Activated T-helper 1 cell treated with anti-CD3 and anti-CD28 coated beads, Interleukin-12 subunit alpha, Interleukin-12 subunit beta, Interleukin-2, Interleukin-4 antibody, amounts not matched to agents 30 ng/mL and 10 ng/mL and 1 ng/mL, durations not matched to agents 14 hours and 24 hours and 36 hours (primary cell): Measurements from ENCODE around the gene KYNU. TPM values are rescaled to one million over a fixed set of nuclear protein-coding genes. Genes with fewer than 3 reads are reported as not detected.

Experiments used
- DNase-seq: peaks from one replicate; pipeline ENCODE4 v3.0.0; 2021; ENCODE audit warnings: low spot score
- H3K27ac Mint-ChIP-seq: one replicate; pipeline ENCODE4 v1.8.0; 2021; ENCODE audit warnings: mild to moderate bottlenecking, mixed read lengths
- H3K27me3 Mint-ChIP-seq: one replicate; pipeline ENCODE4 v1.8.0; 2022; ENCODE audit warnings: mild to moderate bottlenecking, moderate library complexity, mixed read lengths; ENCODE audit not compliant: insufficient read depth
- H3K36me3 Mint-ChIP-seq: one replicate; pipeline ENCODE4 v1.8.0; 2021; ENCODE audit warnings: low read depth, mixed read lengths
- H3K4me1 Mint-ChIP-seq: one replicate; pipeline ENCODE4 v1.8.0; 2021; ENCODE audit warnings: low read depth, mixed read lengths
- H3K4me3 Mint-ChIP-seq: one replicate; pipeline ENCODE4 v1.8.0; 2021; ENCODE audit warnings: mild to moderate bottlenecking, moderate library complexity, mixed read lengths
- H3K9me3 Mint-ChIP-seq: one replicate; pipeline ENCODE4 v1.8.0; 2021; ENCODE audit warnings: mixed read lengths
- intact Hi-C: fragments of 100-400 bp; cut with micrococcal nuclease; formaldehyde crosslinking; loops from one replicate; pipeline ENCODE4 v1.15.1; 2024
- total RNA-seq: library from RNA; stranded (reverse); gene quantifications from 2 replicates; pipeline ENCODE4 v1.2.3, GENCODE V29; 2022

Gene KYNU
- total RNA-seq, 1 donor from 2014 or later: not detected

- Mint-ChIP-seq H3K9me3 (no peaks in the 10 kb centered on the region), H3K36me3 (no peaks in the 10 kb centered on the region), H3K4me1 (no peaks in the 10 kb centered on the region), H3K27me3 (peaks cover 5% of the 10 kb centered on the region), H3K27ac (no peak overlapping the region), H3K4me3 (no peak overlapping the region)
- no peak for DNase-seq
- intact Hi-C loops: no loop called here
These were observed 83.7 kb downstream of the KYNU start for GRCh38 chr2:142961202-142961601.

- no peak overlapping the region for H3K4me3 Mint-ChIP-seq
- no peak overlapping the region for H3K27ac Mint-ChIP-seq
- peaks cover 3% of the 10 kb centered on the region for H3K27me3 Mint-ChIP-seq
- no peak for DNase-seq
- intact Hi-C loops: no loop called here
- no peaks in the 10 kb centered on the region for H3K4me1 Mint-ChIP-seq
- no peaks in the 10 kb centered on the region for H3K9me3 Mint-ChIP-seq
- no peaks in the 10 kb centered on the region for H3K36me3 Mint-ChIP-seq
These were observed 88.0 kb downstream of the KYNU start for GRCh38 chr2:142965443-142965842.

- Mint-ChIP-seq H3K27ac (no peak overlapping the region), H3K36me3 (no peaks in the 10 kb centered on the region), H3K4me1 (no peaks in the 10 kb centered on the region), H3K27me3 (peaks cover 3% of the 10 kb centered on the region), H3K4me3 (no peak overlapping the region), H3K9me3 (no peaks in the 10 kb centered on the region)
- intact Hi-C loops: no loop called here
- no peak for DNase-seq
These were observed 88.8 kb downstream of the KYNU start for GRCh38 chr2:142966284-142966683.

GRCh38 chr2:142967060-142967459 is 89.6 kb downstream of the KYNU start:
- H3K4me1 Mint-ChIP-seq: no peaks in the 10 kb centered on the region
- no peaks in the 10 kb centered on the region for H3K9me3 Mint-ChIP-seq
- no peak for DNase-seq
- no peak overlapping the region for H3K27ac Mint-ChIP-seq
- H3K36me3 Mint-ChIP-seq: no peaks in the 10 kb centered on the region
- intact Hi-C loops: no loop called here
- H3K27me3 Mint-ChIP-seq: peaks cover 3% of the 10 kb centered on the region
- no peak overlapping the region for H3K4me3 Mint-ChIP-seq

- H3K4me1 Mint-ChIP-seq: peaks cover 6% of the 10 kb centered on the region
- H3K27ac Mint-ChIP-seq: no peak overlapping the region
- H3K9me3 Mint-ChIP-seq: no peaks in the 10 kb centered on the region
- H3K36me3 Mint-ChIP-seq: no peaks in the 10 kb centered on the region
- intact Hi-C loops: no loop called here
- no peak overlapping the region for H3K4me3 Mint-ChIP-seq
- DNase-seq: no peak
- H3K27me3 Mint-ChIP-seq: peaks cover 13% of the 10 kb centered on the region
These were observed 95.8 kb downstream of the KYNU start for GRCh38 chr2:142973160-142973821.

GRCh38 chr2:142973822-142974207 is 96.4 kb downstream of the KYNU start:
- H3K27ac Mint-ChIP-seq: no peak overlapping the region
- no peaks in the 10 kb centered on the region for H3K36me3 Mint-ChIP-seq
- H3K27me3 Mint-ChIP-seq: peaks cover 13% of the 10 kb centered on the region
- no peaks in the 10 kb centered on the region for H3K9me3 Mint-ChIP-seq
- intact Hi-C loops: no loop called here
- no peak for DNase-seq
- H3K4me1 Mint-ChIP-seq: peaks cover 6% of the 10 kb centered on the region
- no peak overlapping the region for H3K4me3 Mint-ChIP-seq

GRCh38 chr2:142974288-142975024 is 97.0 kb downstream of the KYNU start:
- no peaks in the 10 kb centered on the region for H3K36me3 Mint-ChIP-seq
- H3K4me3 Mint-ChIP-seq: no peak overlapping the region
- no peaks in the 10 kb centered on the region for H3K9me3 Mint-ChIP-seq
- H3K27me3 Mint-ChIP-seq: peaks cover 13% of the 10 kb centered on the region
- peaks cover 6% of the 10 kb centered on the region for H3K4me1 Mint-ChIP-seq
- DNase-seq: no peak
- H3K27ac Mint-ChIP-seq: no peak overlapping the region
- intact Hi-C loops: no loop called here

GRCh38 chr2:142975239-142975638 is 97.8 kb downstream of the KYNU start:
- Mint-ChIP-seq H3K4me1 (peaks cover 6% of the 10 kb centered on the region), H3K27me3 (peaks cover 13% of the 10 kb centered on the region), H3K27ac (no peak overlapping the region), H3K36me3 (no peaks in the 10 kb centered on the region), H3K4me3 (no peak overlapping the region), H3K9me3 (no peaks in the 10 kb centered on the region)
- no peak for DNase-seq
- intact Hi-C loops: no loop called here

GRCh38 chr2:142980246-142981068 is 103.0 kb downstream of the KYNU start:
- intact Hi-C loops: loop anchor here (10.0 kb wide), 1 partner anchor 816 kb away; no protein-coding TSS in a partner anchor
- H3K36me3 Mint-ChIP-seq: no peaks in the 10 kb centered on the region
- no peaks in the 10 kb centered on the region for H3K9me3 Mint-ChIP-seq
- H3K4me1 Mint-ChIP-seq: no peaks in the 10 kb centered on the region
- H3K27me3 Mint-ChIP-seq: peaks cover 22% of the 10 kb centered on the region
- no peak for DNase-seq
- no peak overlapping the region for H3K4me3 Mint-ChIP-seq
- no peak overlapping the region for H3K27ac Mint-ChIP-seq

GRCh38 chr2:142981069-142981378 is 103.6 kb downstream of the KYNU start:
- H3K36me3 Mint-ChIP-seq: no peaks in the 10 kb centered on the region
- H3K4me3 Mint-ChIP-seq: no peak overlapping the region
- no peaks in the 10 kb centered on the region for H3K9me3 Mint-ChIP-seq
- H3K27me3 Mint-ChIP-seq: peaks cover 22% of the 10 kb centered on the region
- H3K4me1 Mint-ChIP-seq: no peaks in the 10 kb centered on the region
- H3K27ac Mint-ChIP-seq: no peak overlapping the region
- intact Hi-C loops: loop anchor here (10.0 kb wide), 1 partner anchor 816 kb away; no protein-coding TSS in a partner anchor
- no peak for DNase-seq

GRCh38 chr2:142981756-142982155 is 104.3 kb downstream of the KYNU start:
- Mint-ChIP-seq H3K27me3 (peaks cover 16% of the 10 kb centered on the region), H3K4me3 (no peak overlapping the region), H3K27ac (no peak overlapping the region), H3K4me1 (no peaks in the 10 kb centered on the region), H3K36me3 (no peaks in the 10 kb centered on the region), H3K9me3 (no peaks in the 10 kb centered on the region)
- DNase-seq: no peak
- intact Hi-C loops: loop anchor here (10.0 kb wide), 1 partner anchor 817 kb away; no protein-coding TSS in a partner anchor

- intact Hi-C loops: loop anchor here (10.0 kb wide), 1 partner anchor 818 kb away; no protein-coding TSS in a partner anchor
- Mint-ChIP-seq H3K9me3 (no peaks in the 10 kb centered on the region), H3K36me3 (no peaks in the 10 kb centered on the region), H3K4me3 (no peak overlapping the region), H3K27ac (no peak overlapping the region), H3K4me1 (no peaks in the 10 kb centered on the region), H3K27me3 (peaks cover 15% of the 10 kb centered on the region)
- no peak for DNase-seq
These were observed 105.7 kb downstream of the KYNU start for GRCh38 chr2:142983174-142983573.

GRCh38 chr2:142984657-142985056 is 107.2 kb downstream of the KYNU start:
- Mint-ChIP-seq H3K27me3 (peaks cover 21% of the 10 kb centered on the region), H3K4me3 (no peak overlapping the region)

More at GRCh38 chr2:142984657-142985056, 107.2 kb downstream of the KYNU start:
- Mint-ChIP-seq H3K36me3 (no peaks in the 10 kb centered on the region), H3K4me1 (no peaks in the 10 kb centered on the region), H3K9me3 (no peaks in the 10 kb centered on the region), H3K27ac (no peak overlapping the region)
- no peak for DNase-seq
- intact Hi-C loops: loop anchor here (10.0 kb wide), 1 partner anchor 820 kb away; no protein-coding TSS in a partner anchor
